Kidney (tissue), 14 donors: ENCODE results near the gene TLK1. TPM values are rescaled to one million over a fixed set of nuclear protein-coding genes. Genes with fewer than 3 reads are reported as not detected.
A peak's percentile ranks its signal among the peaks of the same experiment; 100 is the strongest.

Experiments used
- DNase-seq, 5 donors: peaks; one replicate each; pipeline ENCODE4 v3.0.0-alpha.2; 2013 to 2020
- FAIRE-seq: peaks from 2 replicates; lab custom pipeline; 2012; peaks lifted over from hg19 to GRCh38; lab: Jason Lieb, UNC
- H3K27ac ChIP-seq, 2 donors: one replicate each; pipeline ENCODE4 v1.7.0; 2013; ENCODE audit warnings: low read depth in 2 of 2, low read length in 2 of 2, inconsistent platforms in 1 of 2
- H3K27me3 ChIP-seq: one replicate; pipeline ENCODE4 v1.7.1; 2013; ENCODE audit warnings: low read length, inconsistent platforms; ENCODE audit not compliant: control insufficient read depth, insufficient read depth
- H3K36me3 ChIP-seq, 3 donors: one replicate each; pipeline versions ENCODE4 v1.7.0 to v1.7.1; 2013; ENCODE audit warnings: low read length in 3 of 3, control low read depth in 1 of 3, inconsistent platforms in 1 of 3; ENCODE audit not compliant: insufficient read depth in 3 of 3, control insufficient read depth in 2 of 3
- H3K4me1 ChIP-seq, 3 donors: one replicate each; pipeline versions ENCODE4 v1.7.0 to v1.7.1; 2013; ENCODE audit warnings: low read length in 3 of 3, inconsistent platforms in 1 of 3, low read depth in 1 of 3; ENCODE audit not compliant: control insufficient read depth in 2 of 3, insufficient read depth in 2 of 3
- H3K4me3 ChIP-seq, 3 donors: one replicate each; pipeline versions ENCODE4 v1.7.0 to v1.8.1; 2013; ENCODE audit warnings: low read length in 3 of 3, control low read depth in 1 of 3, inconsistent platforms in 1 of 3
- H3K9ac ChIP-seq, 3 donors: one replicate each; pipeline versions ENCODE4 v1.7.0 to v1.7.1; 2013; ENCODE audit warnings: low read length in 3 of 3, control low read depth in 1 of 3, inconsistent platforms in 1 of 3
- H3K9me3 ChIP-seq, 3 donors: one replicate each; pipeline versions ENCODE4 v1.7.0 to v1.7.1; 2013; ENCODE audit warnings: low read length in 3 of 3, control low read depth in 1 of 3, inconsistent platforms in 1 of 3; ENCODE audit not compliant: control insufficient read depth in 2 of 3, insufficient read depth in 1 of 3
- intact Hi-C: fragments of 100-400 bp; cut with DNase I; formaldehyde crosslinking; loops from one replicate; pipeline ENCODE4 v1.11.1; 2022
- polyA plus RNA-seq: library from polyadenylated mRNA; stranded (reverse); fragments of 350-450 nt; fragmentation: Illumina TruSeq; extraction: RNeasy Lipid Tissue Mini Kit (QIAGEN cat#74804); gene quantifications from one replicate; pipeline ENCODE4 v1.2.3, GENCODE V29; 2014; ENCODE audit warnings: low read depth, low replicate concordance; ENCODE audit not compliant: insufficient read depth
- total RNA-seq: library from RNA; stranded (reverse); fragmentation: NEBNext Ultra II Directional; extraction: Animal tissue kit (Norgen Biotek cat#: 25700); gene quantifications from one replicate; pipeline ENCODE4 v1.2.1, GENCODE V29; 2021
- TF ChIP-seq, protein P1 (sequence below): IDR thresholded peaks from 3 replicates; pipeline ENCODE4 v1.5.1; 2012; ENCODE audit warnings: mild to moderate bottlenecking, moderate library complexity, borderline replicate concordance; ENCODE audit not compliant: insufficient read depth; ENCODE audit errors: extremely low read depth
- donor health status: control.
- donor health status: control.
- donor health status: control.
- donor health status: control.
- donor health status: control.
- donor health status: DM: yes; HTN: yes; CAD: no.
- donor health status: Normal renal cell carcinoma (clear cell type).

Gene TLK1
- total and polyA plus RNA-seq, 2 donors from 2014 or later: 12.3 to 80.3 TPM

DNA sequence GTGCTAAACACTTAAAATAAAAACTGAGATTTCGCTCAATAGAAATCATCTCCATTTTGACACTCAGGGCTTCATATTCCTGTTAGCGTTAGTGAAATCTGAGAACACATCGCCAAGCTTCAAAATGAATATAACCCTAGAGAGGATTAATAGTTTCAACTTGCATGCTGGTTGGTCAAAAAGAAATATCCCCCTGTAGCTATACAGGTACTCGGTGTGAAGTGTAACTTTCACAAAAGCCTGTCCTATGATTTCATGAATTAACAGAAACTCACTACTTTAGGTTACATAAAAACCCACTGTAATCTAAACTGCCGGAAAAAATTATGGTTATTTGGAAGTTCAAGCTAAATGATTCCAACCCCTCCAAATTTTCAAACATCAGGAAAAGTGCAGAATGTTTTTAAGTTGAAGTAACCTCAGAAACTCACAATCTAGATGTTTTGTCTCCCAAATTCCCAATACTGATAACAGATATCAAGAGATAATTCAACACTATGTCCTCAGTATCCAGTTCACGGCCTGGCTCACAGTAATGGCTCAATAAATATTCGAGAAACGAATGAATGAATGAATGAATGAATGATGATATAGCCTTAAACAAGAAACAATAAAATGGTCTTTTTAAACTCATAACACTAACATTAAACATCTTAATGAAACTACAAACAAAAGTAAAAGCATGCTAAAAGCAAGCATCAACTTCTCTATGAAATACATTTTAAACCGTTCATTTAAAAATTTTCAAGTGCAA is 2.5 kb downstream of the TLK1 start:
- DNase-seq (no peak), FAIRE-seq (no peak)
- Histone ChIP-seq H3K27ac (no peak overlapping the region), H3K27me3 (no peaks in the 10 kb centered on the region), H3K4me3 (peak overlapping the region; percentile 66 to 94 (median 80)), H3K9ac (peak overlapping the region in 2 of 3 donors; percentile 61 to 87), H3K4me1 (peaks cover 0 to 10% (median 0%) of the 10 kb centered on the region in 3 donors), H3K9me3 (no peaks in the 10 kb centered on the region), H3K36me3 (no peaks in the 10 kb centered on the region)
- intact Hi-C loops: no loop called here
- TF ChIP-seq, protein P1, sequence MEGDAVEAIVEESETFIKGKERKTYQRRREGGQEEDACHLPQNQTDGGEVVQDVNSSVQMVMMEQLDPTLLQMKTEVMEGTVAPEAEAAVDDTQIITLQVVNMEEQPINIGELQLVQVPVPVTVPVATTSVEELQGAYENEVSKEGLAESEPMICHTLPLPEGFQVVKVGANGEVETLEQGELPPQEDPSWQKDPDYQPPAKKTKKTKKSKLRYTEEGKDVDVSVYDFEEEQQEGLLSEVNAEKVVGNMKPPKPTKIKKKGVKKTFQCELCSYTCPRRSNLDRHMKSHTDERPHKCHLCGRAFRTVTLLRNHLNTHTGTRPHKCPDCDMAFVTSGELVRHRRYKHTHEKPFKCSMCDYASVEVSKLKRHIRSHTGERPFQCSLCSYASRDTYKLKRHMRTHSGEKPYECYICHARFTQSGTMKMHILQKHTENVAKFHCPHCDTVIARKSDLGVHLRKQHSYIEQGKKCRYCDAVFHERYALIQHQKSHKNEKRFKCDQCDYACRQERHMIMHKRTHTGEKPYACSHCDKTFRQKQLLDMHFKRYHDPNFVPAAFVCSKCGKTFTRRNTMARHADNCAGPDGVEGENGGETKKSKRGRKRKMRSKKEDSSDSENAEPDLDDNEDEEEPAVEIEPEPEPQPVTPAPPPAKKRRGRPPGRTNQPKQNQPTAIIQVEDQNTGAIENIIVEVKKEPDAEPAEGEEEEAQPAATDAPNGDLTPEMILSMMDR: no peak

DNA sequence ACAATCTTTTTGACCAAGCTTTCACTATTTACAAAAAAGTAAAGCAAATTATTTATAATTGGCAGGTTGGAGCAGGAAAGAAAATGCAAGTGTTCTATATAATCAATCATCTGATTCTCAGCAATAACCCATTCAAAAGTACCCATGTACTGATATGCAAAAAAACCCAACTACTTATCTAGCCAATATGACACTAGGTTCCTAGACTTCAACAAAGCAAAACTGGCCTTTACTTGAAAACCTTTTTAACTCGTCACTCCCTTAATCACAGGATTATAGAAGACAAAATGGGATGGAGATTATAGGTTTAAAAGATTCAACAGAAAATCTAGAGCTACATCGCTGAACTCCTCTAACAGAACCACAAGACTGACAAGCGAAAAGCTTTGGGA is 3.6 kb downstream of the TLK1 start:
- FAIRE-seq (no peak), DNase-seq (no peak)
- no peaks in the 10 kb centered on the region for H3K9me3 ChIP-seq
- H3K4me1 ChIP-seq: peaks cover 0 to 10% (median 0%) of the 10 kb centered on the region in 3 donors
- intact Hi-C loops: no loop called here
- no peaks in the 10 kb centered on the region for H3K27me3 ChIP-seq
- TF ChIP-seq, protein P1: no peak
- no peaks in the 10 kb centered on the region for H3K36me3 ChIP-seq
- no peak overlapping the region for H3K9ac ChIP-seq
- H3K27ac ChIP-seq: no peak overlapping the region
- no peak overlapping the region for H3K4me3 ChIP-seq

DNA sequence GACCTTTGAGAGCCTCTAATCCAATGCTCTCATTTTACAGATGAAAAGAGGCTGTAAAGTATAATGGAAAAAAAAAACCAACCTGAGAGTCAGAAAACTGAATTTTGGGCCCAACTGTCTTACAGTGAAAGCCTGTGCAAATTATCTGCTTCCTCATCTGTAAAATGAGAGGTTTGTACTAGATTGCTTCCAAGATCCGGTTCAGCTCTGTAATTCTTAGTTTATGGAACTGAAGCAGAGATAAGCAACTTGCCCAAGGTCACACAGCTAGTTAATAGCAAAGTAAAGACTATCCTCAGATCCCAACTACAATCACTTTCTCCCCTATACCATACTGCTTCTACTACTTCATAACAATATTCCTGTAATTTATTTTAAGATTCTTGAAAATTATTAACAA is 6.3 kb downstream of the TLK1 start:
- Histone ChIP-seq H3K4me1 (peaks cover 0 to 24% (median 4%) of the 10 kb centered on the region in 3 donors), H3K27me3 (no peaks in the 10 kb centered on the region), H3K9me3 (no peaks in the 10 kb centered on the region), H3K4me3 (no peak overlapping the region), H3K27ac (no peak overlapping the region), H3K36me3 (no peaks in the 10 kb centered on the region), H3K9ac (no peak overlapping the region)
- TF ChIP-seq, protein P1: no peak
- DNase-seq (no peak), FAIRE-seq (no peak)
- intact Hi-C loops: no loop called here
